GM19193 (cell line): Measurements from ENCODE around the gene ZSWIM4.

ENCODE experiments used
- POLR2A ChIP-seq: IDR thresholded peaks from 4 replicates; pipeline ENCODE4 v1.6.1; 2011; ENCODE audit not compliant: insufficient read depth, insufficient read length; ENCODE audit errors: extremely low read depth

Gene ZSWIM4

DNA sequence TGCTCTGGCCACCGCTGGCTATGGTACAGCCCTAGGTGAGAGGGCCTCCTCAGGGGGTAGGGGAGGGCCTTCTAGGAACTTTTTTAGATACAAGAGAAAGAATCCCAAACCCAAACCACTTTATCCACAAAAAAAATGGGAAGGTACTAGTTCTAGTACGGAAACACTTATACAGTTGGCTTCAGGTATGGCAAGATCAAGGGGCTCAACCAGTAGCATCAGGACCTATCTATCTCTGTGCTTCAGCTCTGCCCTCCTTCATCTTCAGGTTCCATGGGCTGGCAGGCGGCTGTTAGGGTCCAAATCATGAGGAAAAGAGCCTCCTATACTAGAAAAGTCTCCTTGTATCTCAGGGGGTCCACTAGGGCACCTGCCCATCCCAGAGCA, 29.2 kb upstream of the ZSWIM4 start:
- no peak for TF ChIP-seq POLR2A

- no peak for TF ChIP-seq POLR2A
Measured at GRCh38 chr19:13768510-13768909, 26.7 kb upstream of the ZSWIM4 start.

DNA sequence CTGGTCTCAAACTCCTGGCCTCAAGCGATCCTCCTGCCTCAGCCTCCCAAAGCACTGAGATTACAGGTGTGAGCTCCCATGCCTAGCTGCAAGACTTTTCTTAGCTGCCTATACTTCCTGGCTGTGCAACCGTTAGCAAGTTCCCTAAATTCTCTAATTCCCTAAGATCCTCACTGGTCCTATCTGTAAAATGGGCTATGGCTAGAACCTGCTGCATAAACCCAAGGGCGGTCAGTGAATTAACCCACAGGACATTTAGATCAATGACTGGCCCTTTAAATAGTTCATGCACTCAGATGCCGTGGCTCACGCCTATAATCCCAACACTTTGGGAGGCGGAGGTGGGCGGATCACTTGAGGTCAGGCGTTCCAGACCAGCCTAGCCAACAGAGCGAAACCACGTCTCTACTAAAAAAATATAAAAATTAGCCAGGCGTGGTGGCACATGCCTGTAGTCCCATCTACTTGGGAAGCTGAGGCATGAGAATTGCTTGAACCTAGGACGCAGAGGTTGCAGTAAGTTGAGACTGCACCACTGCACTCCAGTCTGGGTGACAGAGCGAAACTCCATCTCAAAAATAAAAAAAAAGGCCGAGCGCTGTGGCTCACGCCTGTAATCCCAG, 25.1 kb upstream of the ZSWIM4 start:
- no peak for TF ChIP-seq POLR2A

GRCh38 chr19:13774217-13775191, 20.7 kb upstream of the ZSWIM4 start, which contains the start of gene C19orf53:
TSS of gene C19orf53 (plus strand) at chr19:13774456. CDS start at chr19:13774478, 22 bp downstream.
- peak; percentile 86 for TF ChIP-seq POLR2A

- TF ChIP-seq POLR2A: no peak
Measured at GRCh38 chr19:13778398-13778797, 16.8 kb upstream of the ZSWIM4 start.

DNA sequence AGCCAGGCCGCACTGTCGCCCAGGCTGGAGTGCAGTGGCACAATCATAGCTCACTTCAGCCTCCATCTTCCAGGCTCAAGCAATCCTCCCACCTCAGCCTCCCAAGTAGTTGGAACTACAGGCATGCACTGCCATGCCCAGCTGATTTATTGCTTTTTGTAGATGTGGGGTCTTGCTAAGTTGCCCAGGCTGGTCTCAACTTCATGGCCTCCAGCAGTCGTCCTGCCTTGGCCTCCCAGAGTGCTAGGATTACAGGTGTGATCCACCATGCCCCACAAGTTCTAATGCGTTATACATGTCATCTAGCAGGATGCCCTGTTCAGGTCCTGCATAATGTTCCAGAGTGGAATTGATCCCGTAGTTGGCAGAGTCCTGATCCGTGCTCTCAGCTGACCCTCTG, 16.4 kb upstream of the ZSWIM4 start:
- no peak for TF ChIP-seq POLR2A

- TF ChIP-seq POLR2A: no peak
Measured at GRCh38 chr19:13781547-13781946, 13.7 kb upstream of the ZSWIM4 start.

- no peak for TF ChIP-seq POLR2A
Measured at GRCh38 chr19:13782537-13782936, 12.7 kb upstream of the ZSWIM4 start.

DNA sequence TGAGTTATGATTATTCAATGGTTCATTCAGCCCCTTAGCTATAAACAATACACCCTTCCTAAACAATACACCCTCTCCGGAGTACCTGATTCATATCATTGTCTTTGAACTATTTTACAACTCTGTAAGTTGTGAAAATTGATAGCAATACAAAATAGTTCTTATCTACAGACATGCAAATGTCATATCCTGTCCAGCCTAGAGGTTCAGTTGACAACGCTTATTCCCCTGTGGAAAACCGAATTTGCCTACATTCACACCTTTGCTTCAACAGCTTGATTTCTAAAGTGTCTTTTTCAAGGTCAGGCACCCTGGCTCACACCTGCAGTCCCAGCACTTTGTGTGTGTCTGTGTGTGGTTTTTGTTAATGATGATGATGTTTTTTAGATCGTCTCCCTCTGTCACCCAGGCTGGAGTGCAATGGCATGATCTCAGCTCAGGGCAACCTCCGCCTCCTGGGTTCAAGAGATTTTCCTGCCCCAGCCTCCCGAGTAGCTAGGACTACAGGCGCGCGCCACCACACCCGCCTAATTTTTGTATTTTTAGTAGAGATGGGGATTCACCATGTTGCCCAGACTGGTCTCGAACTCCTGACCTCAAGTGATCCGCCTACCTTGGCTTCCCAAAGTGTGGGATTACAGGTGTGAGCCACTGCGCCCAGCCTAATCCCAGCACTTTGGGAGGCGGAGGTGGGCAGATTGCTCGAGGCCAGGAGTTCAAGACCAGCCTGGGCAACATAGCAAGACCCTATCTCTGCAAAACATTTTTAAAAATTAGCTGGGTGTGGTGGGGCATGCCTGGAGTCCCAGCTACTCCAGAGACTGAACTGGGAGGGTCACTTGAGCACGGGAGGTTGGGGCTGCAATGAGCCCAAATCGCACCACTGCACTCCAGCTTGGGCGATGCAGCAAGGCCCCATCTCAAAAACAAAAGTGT, 11.4 kb upstream of the ZSWIM4 start:
- no peak for TF ChIP-seq POLR2A

- no peak for TF ChIP-seq POLR2A
Measured at GRCh38 chr19:13784731-13785452, 10.4 kb upstream of the ZSWIM4 start.

DNA sequence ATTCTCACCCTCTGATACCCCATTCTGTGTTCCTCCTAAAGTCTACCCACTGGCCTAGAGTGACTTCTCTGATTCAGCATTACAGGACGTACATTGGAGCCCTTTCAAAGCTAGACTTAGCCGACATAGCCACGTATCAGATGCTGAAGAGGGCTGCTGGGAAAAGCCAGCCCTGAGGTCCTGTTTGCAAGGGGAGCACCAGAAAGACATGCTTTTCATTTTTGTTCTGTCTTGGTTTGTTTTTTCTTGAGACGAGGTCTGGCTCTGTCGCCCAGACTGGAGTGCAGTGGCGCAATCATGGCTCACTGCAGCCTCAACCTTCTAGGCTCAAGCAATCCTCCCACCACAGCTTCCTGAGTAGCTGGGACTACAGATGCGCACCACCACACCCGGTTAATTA, 6.3 kb upstream of the ZSWIM4 start:
- TF ChIP-seq POLR2A: no peak

DNA sequence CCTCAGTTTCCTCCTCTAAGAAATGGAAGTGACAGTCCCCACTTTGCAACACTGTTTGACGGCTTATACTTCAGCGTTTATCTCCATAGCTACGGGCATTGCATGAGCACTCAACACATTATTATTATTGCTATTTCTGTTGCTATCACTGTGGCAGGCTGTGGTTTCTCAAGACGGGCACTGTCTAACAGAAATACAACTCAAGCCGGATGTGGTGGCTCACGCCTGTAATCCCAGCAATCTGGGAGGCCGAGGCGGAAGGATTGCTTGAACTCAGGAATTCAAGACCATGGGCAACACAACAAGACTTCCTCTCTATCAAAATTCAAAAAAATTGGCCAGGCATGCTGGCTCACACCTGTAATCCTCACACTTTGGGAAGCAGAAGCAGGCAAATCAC, 4.9 kb upstream of the ZSWIM4 start:
- TF ChIP-seq POLR2A: no peak

- no peak for TF ChIP-seq POLR2A
Measured at GRCh38 chr19:13794398-13794756, 866 bp upstream of the ZSWIM4 start.

- TF ChIP-seq POLR2A: peak; percentile 8
Measured at GRCh38 chr19:13795595-13796300, 505 bp downstream of the ZSWIM4 start.

DNA sequence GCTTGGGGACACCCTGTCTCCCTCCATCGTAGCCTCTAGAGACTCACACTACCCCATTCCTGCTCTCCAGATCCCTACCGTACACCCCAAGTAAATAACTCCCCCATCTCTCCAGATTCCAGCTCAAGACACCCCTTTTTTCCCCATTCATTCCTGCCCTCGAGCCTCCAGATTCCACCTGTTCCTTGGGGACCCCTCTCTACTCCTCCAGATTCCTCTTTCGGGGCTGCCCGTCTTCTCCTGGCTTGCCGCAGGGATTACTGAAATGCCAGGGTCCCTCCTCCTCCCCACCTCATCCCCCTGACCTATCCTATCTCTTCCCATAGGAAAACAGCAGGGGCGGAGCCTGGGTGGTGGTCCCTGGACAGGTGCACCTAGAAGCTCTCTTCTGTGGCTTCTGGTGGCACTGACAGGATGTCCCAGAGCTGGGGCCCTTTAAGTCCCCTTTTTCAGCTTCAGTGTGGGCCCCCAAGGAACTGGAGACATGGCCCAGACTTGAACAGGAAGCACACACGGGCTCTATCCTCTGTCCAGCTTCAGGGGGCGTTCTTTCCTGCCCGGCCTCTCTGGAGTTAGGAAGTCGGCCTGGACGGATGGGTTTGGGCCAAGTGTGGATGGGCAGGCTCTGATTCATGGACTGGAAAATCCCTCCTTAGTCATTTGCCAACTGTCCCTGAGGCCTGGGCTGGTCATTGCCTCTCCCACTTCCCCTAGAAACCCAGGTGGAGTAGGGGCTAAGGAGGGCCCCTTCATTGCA, 1.2 kb downstream of the ZSWIM4 start:
- TF ChIP-seq POLR2A: peak; percentile 17
